ENCODE data around the gene NAALADL1. TPM values are rescaled to one million over a fixed set of nuclear protein-coding genes. Genes with fewer than 3 reads are reported as not detected.

The NAALADL1 gene
- total RNA-seq, 1 donor from 2014 or later = 8.4 TPM

Small RNA genes within 50 kb of the gene (small RNA-seq; reads per million reads assigned to genes)
- gene MIR6879 (not detected), gene SNX15 (not detected)

Other genes with a start within 250 kb of the NAALADL1 start
- 7.3 TPM for gene MEN1, start 248.0 kb downstream of the NAALADL1 start, total RNA-seq
- under 0.01 TPM for gene CDC42BPG, start 213.9 kb downstream of the NAALADL1 start, total RNA-seq
- 28.2 TPM for gene EHD1, start 179.9 kb downstream of the NAALADL1 start, total RNA-seq
- 3.1 TPM for gene ATG2A, start 141.3 kb downstream of the NAALADL1 start, total RNA-seq
- gene PPP2R5B, start 133.9 kb downstream of the NAALADL1 start, total RNA-seq = 6.3 TPM
- not detected for gene GPHA2, start 122.7 kb downstream of the NAALADL1 start, total RNA-seq
- gene MAJIN, start 86.4 kb downstream of the NAALADL1 start, total RNA-seq = not detected
- gene BATF2, start 61.6 kb downstream of the NAALADL1 start, total RNA-seq = 0.52 TPM
- gene ARL2, start 44.4 kb downstream of the NAALADL1 start, total RNA-seq = 53.2 TPM
- 12.0 TPM for gene SNX15, start 31.1 kb downstream of the NAALADL1 start, total RNA-seq
- gene SAC3D1, start 17.3 kb downstream of the NAALADL1 start, total RNA-seq = 5.2 TPM
- gene CDCA5, start 25.5 kb upstream of the NAALADL1 start, total RNA-seq = 1.0 TPM
- gene ZFPL1, start 25.7 kb upstream of the NAALADL1 start, total RNA-seq = 22.4 TPM
- gene VPS51, start 37.7 kb upstream of the NAALADL1 start, total RNA-seq = 166 TPM
- 8.4 TPM for gene TM7SF2, start 53.3 kb upstream of the NAALADL1 start, total RNA-seq
- 4.2 TPM for gene ZNHIT2, start 59.1 kb upstream of the NAALADL1 start, total RNA-seq
- 292 TPM for gene FAU, start 63.6 kb upstream of the NAALADL1 start, total RNA-seq
- 21.4 TPM for gene MRPL49, start 63.8 kb upstream of the NAALADL1 start, total RNA-seq
- gene SYVN1, start 76.0 kb upstream of the NAALADL1 start, total RNA-seq = 19.8 TPM
- not detected for gene SPDYC, start 111.7 kb upstream of the NAALADL1 start, total RNA-seq
- gene CAPN1, start 123.4 kb upstream of the NAALADL1 start, total RNA-seq = 75.2 TPM
- gene POLA2, start 203.4 kb upstream of the NAALADL1 start, total RNA-seq = 2.1 TPM